ENCODE measurements around the gene BCL2L1.
"Not testable (repeated sequence)": the region's sequence is repeated elsewhere in the genome, so short reads cannot be mapped to it uniquely, and the experiment has no call there.

BCL2L1 gene

DNA sequence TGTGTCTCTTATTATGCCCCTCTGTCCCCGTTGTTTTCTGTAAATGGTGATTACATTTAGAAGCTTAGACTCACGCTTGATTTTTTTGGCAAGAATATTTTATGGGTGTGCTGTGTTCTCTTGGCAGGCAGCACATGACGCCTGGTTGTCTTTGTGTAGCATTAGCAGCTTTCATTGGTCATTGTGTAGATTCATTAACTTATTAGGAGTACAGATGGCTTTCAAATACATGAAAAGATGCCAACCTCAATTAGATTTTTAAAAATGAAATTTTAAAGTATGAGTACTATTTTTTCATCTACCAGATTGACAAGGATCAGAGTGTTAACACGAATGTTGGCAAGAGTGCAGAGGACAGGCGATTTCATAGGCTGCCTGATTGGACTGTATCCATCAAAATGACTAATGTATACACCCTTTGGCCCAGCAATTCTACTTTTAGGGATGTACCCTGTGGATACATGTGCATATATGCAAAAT, 69.7 kb downstream of the BCL2L1 start:
- Histone ChIP-seq H3K4me1 (ENCODE audit: control insufficient read depth, insufficient read depth, low read length) (no peaks in the 10 kb centered on the region), H3K4me3 (ENCODE audit: low read length) (no peak overlapping the region), H3K27me3 (ENCODE audit: control insufficient read depth, insufficient read depth, low read length) (no peaks in the 10 kb centered on the region), H3K36me3 (ENCODE audit: control insufficient read depth, insufficient read depth, low read length) (no peaks in the 10 kb centered on the region), H3K9ac (ENCODE audit: low read length) (no peak overlapping the region), H3K27ac (ENCODE audit: low read depth, low read length) (no peak overlapping the region)

DNA sequence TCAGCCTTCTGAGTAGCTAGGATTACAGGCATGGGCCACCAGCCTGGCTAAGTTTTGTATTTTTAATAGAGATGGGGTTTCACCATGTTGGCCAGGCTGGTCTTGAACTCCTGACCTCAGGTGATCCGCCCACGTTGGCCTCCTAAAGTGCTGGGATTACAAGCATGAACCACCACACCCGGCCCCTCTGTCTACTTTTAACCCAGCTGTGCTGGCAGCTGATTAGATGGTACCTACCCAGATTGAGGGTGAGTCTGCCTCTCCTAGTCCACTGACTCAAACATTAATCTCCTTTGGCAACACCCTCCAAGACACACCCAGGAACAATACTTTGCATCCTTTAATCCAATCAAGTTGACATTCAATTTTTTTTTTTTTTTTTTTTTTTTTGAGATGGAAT, 74.6 kb downstream of the BCL2L1 start:
- H3K27me3 ChIP-seq (ENCODE audit: control insufficient read depth, insufficient read depth, low read length); H3K4me3 ChIP-seq (ENCODE audit: low read length); H3K27ac ChIP-seq (ENCODE audit: low read depth, low read length); H3K4me1 ChIP-seq (ENCODE audit: control insufficient read depth, insufficient read depth, low read length); H3K36me3 ChIP-seq (ENCODE audit: control insufficient read depth, insufficient read depth, low read length); H3K9ac ChIP-seq (ENCODE audit: low read length): not testable (repeated sequence)

DNA sequence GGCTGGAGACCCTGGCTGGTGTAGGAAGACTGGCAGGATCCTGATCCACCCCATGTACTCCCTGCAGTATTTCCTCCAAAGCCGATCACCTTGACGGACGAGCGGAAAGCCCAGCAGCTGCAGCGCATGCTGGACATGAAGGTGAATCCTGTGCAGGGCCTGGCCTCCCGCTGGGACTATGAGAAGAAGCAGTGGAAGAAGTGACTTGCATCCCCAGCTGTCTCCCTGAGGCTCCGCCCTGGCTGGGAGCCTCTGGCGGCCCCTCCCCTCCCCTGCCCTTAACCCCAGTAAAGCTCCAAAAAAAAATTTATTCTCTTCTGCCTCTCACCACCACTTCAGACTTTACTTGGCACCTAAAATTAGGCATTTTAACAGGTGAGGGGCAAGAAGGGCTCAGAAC, 78.0 kb downstream of the BCL2L1 start:
- no peaks in the 10 kb centered on the region for H3K27me3 ChIP-seq (ENCODE audit: control insufficient read depth, insufficient read depth, low read length)
- H3K4me1 ChIP-seq (ENCODE audit: control insufficient read depth, insufficient read depth, low read length), result no peaks in the 10 kb centered on the region
- H3K36me3 ChIP-seq (ENCODE audit: control insufficient read depth, insufficient read depth, low read length), result no peaks in the 10 kb centered on the region
- no peak overlapping the region for H3K9ac ChIP-seq (ENCODE audit: low read length)
- no peak overlapping the region for H3K27ac ChIP-seq (ENCODE audit: low read depth, low read length)
- H3K4me3 ChIP-seq (ENCODE audit: low read length), result no peak overlapping the region

DNA sequence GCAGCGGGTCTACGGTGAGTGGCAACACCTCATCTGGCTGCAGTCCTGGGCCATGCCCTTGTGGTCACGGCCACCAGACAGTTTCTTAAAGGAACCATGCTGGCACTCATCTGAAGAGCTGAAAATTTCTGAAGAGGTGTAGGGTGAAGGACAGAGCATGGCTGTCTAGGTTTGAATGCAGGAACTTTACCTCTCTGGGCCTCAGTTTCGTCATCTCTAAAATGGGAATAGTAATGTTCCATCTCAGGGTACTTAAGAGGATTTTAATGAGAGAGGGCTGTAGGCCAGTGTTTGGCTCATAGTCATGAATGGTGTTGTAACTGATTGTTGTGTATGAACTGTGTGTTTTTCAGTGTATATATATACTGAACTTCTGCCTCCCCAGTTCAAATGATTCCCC, 79.1 kb downstream of the BCL2L1 start:
- no peaks in the 10 kb centered on the region for H3K4me1 ChIP-seq (ENCODE audit: control insufficient read depth, insufficient read depth, low read length)
- H3K27me3 ChIP-seq (ENCODE audit: control insufficient read depth, insufficient read depth, low read length), result no peaks in the 10 kb centered on the region
- no peaks in the 10 kb centered on the region for H3K36me3 ChIP-seq (ENCODE audit: control insufficient read depth, insufficient read depth, low read length)
- no peak overlapping the region for H3K9ac ChIP-seq (ENCODE audit: low read length)
- H3K4me3 ChIP-seq (ENCODE audit: low read length), result no peak overlapping the region
- no peak overlapping the region for H3K27ac ChIP-seq (ENCODE audit: low read depth, low read length)

DNA sequence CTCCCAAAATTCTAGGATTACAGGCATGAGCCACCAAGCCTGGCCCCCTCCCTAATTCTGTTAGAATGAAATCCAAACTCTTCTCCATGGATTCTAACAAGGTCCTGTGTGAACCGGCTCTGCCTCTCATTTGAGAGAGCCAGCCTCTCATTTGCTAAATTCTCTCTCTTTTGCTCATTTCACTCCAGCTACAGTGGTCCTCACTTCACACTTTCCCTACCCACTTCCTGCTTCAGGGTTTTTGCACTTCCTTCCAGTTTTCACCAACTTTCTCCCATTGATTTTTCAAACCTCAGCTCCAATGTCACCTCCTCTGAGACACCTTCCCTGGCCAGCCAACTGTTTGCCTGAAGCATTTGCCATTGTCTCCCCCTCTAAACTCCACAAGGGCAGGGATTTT, 79.8 kb downstream of the BCL2L1 start:
- H3K27me3 ChIP-seq (ENCODE audit: control insufficient read depth, insufficient read depth, low read length), result no peaks in the 10 kb centered on the region
- H3K9ac ChIP-seq (ENCODE audit: low read length), result no peak overlapping the region
- H3K4me1 ChIP-seq (ENCODE audit: control insufficient read depth, insufficient read depth, low read length), result no peaks in the 10 kb centered on the region
- no peaks in the 10 kb centered on the region for H3K36me3 ChIP-seq (ENCODE audit: control insufficient read depth, insufficient read depth, low read length)
- no peak overlapping the region for H3K27ac ChIP-seq (ENCODE audit: low read depth, low read length)
- H3K4me3 ChIP-seq (ENCODE audit: low read length), result no peak overlapping the region

DNA sequence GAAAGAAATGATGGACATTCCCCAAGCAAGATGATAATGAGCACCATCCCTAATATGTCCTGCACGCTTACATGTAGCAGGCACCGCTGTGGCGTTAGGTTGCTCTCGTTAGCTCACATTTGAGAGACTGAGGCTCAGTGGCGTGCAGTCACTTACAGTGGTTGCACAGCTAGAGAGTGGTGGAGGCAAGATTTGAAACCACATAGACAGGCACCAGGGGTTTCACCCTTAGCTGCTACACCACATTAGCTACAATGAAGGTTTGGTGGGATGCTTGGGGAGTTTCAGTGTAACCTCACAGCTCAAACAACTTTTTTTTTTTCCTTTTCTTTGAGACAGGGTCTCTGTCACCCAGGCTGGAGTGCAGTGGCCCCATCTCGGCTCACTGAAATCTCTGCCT, 81.3 kb downstream of the BCL2L1 start:
- Histone ChIP-seq H3K4me3 (ENCODE audit: low read length) (no peak overlapping the region), H3K27me3 (ENCODE audit: control insufficient read depth, insufficient read depth, low read length) (no peaks in the 10 kb centered on the region), H3K9ac (ENCODE audit: low read length) (no peak overlapping the region), H3K36me3 (ENCODE audit: control insufficient read depth, insufficient read depth, low read length) (no peaks in the 10 kb centered on the region), H3K27ac (ENCODE audit: low read depth, low read length) (no peak overlapping the region), H3K4me1 (ENCODE audit: control insufficient read depth, insufficient read depth, low read length) (no peaks in the 10 kb centered on the region)

DNA sequence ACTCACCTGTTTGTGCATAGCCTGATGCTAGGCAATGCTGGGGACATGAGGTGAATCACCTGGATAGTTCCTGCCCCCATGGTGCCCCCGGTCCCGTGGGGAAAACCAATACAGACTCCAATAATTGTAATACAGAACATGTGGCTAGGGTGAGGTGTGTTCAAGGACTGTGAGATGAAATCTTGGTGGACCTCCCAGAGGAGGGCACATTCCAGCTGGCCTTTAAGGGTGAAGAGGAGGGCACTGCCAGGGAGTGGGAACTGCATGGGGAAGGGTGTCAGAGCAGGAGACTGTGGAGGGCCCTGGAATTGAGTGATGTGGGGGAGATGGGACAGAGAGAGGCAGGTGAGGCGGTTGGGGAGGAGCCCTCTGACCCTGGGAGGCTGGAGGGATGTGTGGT, 82.4 kb downstream of the BCL2L1 start:
- no peaks in the 10 kb centered on the region for H3K36me3 ChIP-seq (ENCODE audit: control insufficient read depth, insufficient read depth, low read length)
- H3K4me1 ChIP-seq (ENCODE audit: control insufficient read depth, insufficient read depth, low read length), result no peaks in the 10 kb centered on the region
- no peak overlapping the region for H3K4me3 ChIP-seq (ENCODE audit: low read length)
- no peaks in the 10 kb centered on the region for H3K27me3 ChIP-seq (ENCODE audit: control insufficient read depth, insufficient read depth, low read length)
- no peak overlapping the region for H3K9ac ChIP-seq (ENCODE audit: low read length)
- H3K27ac ChIP-seq (ENCODE audit: low read depth, low read length), result no peak overlapping the region

DNA sequence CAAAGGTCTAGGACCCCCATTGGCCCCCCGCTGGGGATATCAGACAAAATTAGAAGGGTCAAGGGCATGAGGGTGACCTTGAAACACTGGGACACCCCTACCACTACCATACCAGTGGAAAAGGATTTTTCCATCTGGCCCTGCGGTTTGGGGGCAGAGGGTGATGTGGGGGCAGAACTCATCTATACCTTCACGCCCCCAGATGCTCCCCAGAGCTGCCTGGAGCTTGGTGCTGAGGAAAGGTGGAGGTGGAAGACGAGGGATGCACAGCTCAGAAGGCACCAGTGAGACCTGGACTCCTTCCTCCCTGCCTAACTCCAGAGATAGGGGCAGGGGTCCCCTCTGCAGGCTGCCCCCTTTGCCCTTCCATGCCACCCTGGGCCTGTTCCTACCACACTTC, 83.9 kb downstream of the BCL2L1 start:
- Histone ChIP-seq H3K36me3 (ENCODE audit: control insufficient read depth, insufficient read depth, low read length) (no peaks in the 10 kb centered on the region), H3K27me3 (ENCODE audit: control insufficient read depth, insufficient read depth, low read length) (no peaks in the 10 kb centered on the region), H3K4me1 (ENCODE audit: control insufficient read depth, insufficient read depth, low read length) (no peaks in the 10 kb centered on the region), H3K27ac (ENCODE audit: low read depth, low read length) (no peak overlapping the region), H3K4me3 (ENCODE audit: low read length) (no peak overlapping the region), H3K9ac (ENCODE audit: low read length) (no peak overlapping the region)

DNA sequence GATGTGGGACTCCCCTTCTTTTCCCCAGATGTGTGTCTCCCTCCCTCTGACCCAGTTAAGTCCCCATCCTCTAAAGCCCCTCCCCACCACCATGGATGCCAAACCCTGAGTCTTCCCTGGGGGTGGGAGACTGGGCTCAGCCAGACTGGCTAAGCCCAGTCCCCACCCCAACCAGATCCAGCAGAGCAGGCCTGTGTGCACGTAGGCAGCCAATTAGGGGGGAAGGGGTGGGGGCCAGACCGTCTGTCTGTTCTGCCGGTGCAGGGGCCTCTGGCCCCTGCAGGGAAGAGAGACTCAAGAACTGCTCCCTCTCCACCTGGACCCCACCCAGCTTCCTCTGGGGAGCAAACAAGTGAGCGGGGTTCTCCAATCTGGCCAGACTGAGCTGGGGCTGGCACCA, 84.4 kb downstream of the BCL2L1 start:
- Histone ChIP-seq H3K4me3 (ENCODE audit: low read length) (no peak overlapping the region), H3K27me3 (ENCODE audit: control insufficient read depth, insufficient read depth, low read length) (no peaks in the 10 kb centered on the region), H3K4me1 (ENCODE audit: control insufficient read depth, insufficient read depth, low read length) (no peaks in the 10 kb centered on the region), H3K36me3 (ENCODE audit: control insufficient read depth, insufficient read depth, low read length) (no peaks in the 10 kb centered on the region), H3K9ac (ENCODE audit: low read length) (no peak overlapping the region), H3K27ac (ENCODE audit: low read depth, low read length) (no peak overlapping the region)

DNA sequence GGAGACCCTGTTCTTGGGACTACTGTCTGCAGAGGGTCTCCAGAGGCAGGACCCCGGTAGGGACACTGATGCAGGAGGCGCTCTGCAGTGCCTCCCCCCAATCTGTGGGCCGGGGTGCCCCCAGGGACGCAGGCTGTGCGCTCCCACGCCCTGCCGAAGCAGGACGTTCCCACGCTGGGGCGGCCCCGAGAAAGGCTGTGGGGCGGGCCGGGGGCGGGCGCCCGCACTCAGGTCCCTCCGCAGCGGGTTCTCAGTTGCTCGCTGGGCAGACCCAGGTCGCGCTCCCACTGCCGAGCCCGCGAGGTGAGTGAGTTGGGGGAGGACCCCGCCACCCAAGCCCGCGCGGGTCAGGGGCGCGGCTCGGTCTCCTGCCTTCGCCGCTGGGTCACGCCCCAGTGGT, 85.0 kb downstream of the BCL2L1 start, which contains the start of gene COX4I2:
COX4I2 (plus strand) TSS at position 253 of the 400 bp plus-strand sequence. CDS start 1,106 bp downstream, outside the sequence.
- H3K36me3 ChIP-seq (ENCODE audit: control insufficient read depth, insufficient read depth, low read length), result no peaks in the 10 kb centered on the region
- H3K9ac ChIP-seq (ENCODE audit: low read length), result no peak within 1 kb of the TSS
- no peak within 1 kb of the TSS for H3K4me3 ChIP-seq (ENCODE audit: low read length)
- no peaks in the 10 kb centered on the region for H3K4me1 ChIP-seq (ENCODE audit: control insufficient read depth, insufficient read depth, low read length)
- H3K27me3 ChIP-seq (ENCODE audit: control insufficient read depth, insufficient read depth, low read length), result no peaks in the 10 kb centered on the region
- H3K27ac ChIP-seq (ENCODE audit: low read depth, low read length), result no peak within 1 kb of the TSS

DNA sequence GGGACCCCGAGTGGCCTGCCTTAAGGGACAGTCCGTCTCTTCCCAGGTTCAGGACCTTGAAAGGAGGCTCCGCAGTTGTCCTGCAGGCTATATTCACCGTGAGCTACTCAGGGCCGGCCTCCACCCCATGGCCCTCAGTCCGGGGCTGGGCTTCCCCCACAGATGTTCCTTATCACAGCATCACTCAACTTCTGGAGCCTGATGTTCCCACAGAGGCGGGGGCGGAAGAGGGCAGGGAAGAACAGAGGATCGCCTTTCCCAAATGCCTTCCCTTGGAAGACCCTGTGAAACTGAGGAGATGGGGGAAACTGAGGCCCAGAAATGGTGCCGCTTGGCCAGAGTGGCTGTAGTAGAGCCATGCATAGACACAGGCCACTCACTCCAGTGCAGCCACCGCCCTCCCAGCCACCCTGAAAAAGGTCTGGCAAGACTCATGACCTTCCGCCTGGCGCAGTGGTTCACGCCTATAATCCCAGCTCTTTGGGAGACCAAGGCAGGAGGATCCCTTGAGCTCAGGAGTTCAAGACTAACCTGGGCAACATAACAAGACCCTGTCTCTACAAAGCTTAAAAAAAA, 89.2 kb downstream of the BCL2L1 start:
- H3K27ac ChIP-seq (ENCODE audit: low read depth, low read length), result no peak overlapping the region
- no peak overlapping the region for H3K4me3 ChIP-seq (ENCODE audit: low read length)
- no peaks in the 10 kb centered on the region for H3K4me1 ChIP-seq (ENCODE audit: control insufficient read depth, insufficient read depth, low read length)
- no peaks in the 10 kb centered on the region for H3K27me3 ChIP-seq (ENCODE audit: control insufficient read depth, insufficient read depth, low read length)
- no peak overlapping the region for H3K9ac ChIP-seq (ENCODE audit: low read length)
- no peaks in the 10 kb centered on the region for H3K36me3 ChIP-seq (ENCODE audit: control insufficient read depth, insufficient read depth, low read length)

DNA sequence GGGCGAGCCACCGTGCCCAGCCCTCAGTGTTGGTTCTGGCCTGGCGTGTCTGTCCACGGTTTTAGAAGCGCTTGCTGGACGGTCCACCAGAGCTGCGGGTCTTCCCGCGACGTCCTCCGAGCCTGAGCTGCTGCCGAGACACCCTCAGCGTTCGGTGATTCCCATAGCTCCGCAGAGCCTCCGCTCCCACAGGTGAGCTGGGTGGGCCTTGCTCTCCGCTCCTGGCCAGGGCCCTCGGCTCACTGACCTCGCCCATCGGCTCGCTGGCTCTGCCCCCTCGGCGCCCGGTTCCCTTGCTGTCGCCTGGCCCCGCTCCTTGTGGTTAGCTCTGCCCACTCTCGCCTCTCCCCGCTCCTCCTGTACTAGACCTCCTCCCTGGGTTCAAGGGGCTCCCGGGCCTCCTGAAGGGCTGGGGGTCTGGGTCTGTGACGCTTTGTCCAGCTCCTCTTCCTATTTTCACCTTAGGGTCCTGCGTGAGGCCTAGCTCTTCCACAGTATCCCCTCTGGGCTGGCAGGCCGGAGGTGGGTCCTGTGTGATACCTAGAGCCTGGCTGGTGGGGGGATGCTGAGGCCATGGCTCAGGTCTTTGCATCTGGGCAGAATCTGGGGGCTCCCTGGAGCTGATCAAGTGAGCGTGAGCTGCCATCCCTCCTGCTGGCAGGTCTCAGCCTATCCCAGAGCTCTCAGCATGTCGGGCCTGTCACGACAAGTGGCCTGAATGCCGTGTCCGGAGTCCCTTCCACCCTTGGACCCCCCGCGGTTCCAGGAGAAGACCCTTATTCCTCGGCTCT, 89.9 kb downstream of the BCL2L1 start:
- no peaks in the 10 kb centered on the region for H3K27me3 ChIP-seq (ENCODE audit: control insufficient read depth, insufficient read depth, low read length)
- no peaks in the 10 kb centered on the region for H3K4me1 ChIP-seq (ENCODE audit: control insufficient read depth, insufficient read depth, low read length)
- H3K36me3 ChIP-seq (ENCODE audit: control insufficient read depth, insufficient read depth, low read length), result no peaks in the 10 kb centered on the region
- H3K4me3 ChIP-seq (ENCODE audit: low read length), result no peak overlapping the region
- H3K27ac ChIP-seq (ENCODE audit: low read depth, low read length), result no peak overlapping the region
- no peak overlapping the region for H3K9ac ChIP-seq (ENCODE audit: low read length)

All from rectal smooth muscle tissue (tissue), 1 donor.